Osteoblast (primary cell): ENCODE measurements around the gene LRRC4B. TPM values are rescaled to one million over a fixed set of nuclear protein-coding genes. Genes with fewer than 3 reads are reported as not detected.
"Not testable (repeated sequence)": the region's sequence is repeated elsewhere in the genome, so short reads cannot be mapped to it uniquely, and the experiment has no call there.

ENCODE experiments used
- DNase-seq: peaks from one replicate; pipeline ENCODE4 v3.0.0; 2011; ENCODE audit warnings: low spot score, mixed read lengths; ENCODE audit not compliant: insufficient read length; ENCODE audit errors: missing footprints
- H2AFZ ChIP-seq: 2 replicates; pipeline ENCODE4 v1.6.0; 2011; ENCODE audit warnings: mild to moderate bottlenecking, low read length
- H3K27ac ChIP-seq: 2 replicates; pipeline ENCODE4 v1.5.1; 2011; ENCODE audit warnings: mild to moderate bottlenecking, low read depth, low read length, moderate library complexity
- H3K27me3 ChIP-seq: 2 replicates; pipeline ENCODE4 v1.6.0; 2012; ENCODE audit warnings: mild to moderate bottlenecking, control low read depth, inconsistent platforms, low read length, moderate library complexity; ENCODE audit not compliant: insufficient read depth
- H3K36me3 ChIP-seq: 2 replicates; pipeline ENCODE4 v1.5.1; 2011; ENCODE audit warnings: mild to moderate bottlenecking, low read length, control low read depth, moderate library complexity; ENCODE audit not compliant: insufficient read depth
- H3K4me1 ChIP-seq: 2 replicates; pipeline ENCODE4 v1.5.1; 2011; ENCODE audit warnings: mild to moderate bottlenecking, low read length, control low read depth, moderate library complexity; ENCODE audit not compliant: insufficient read depth
- H3K4me2 ChIP-seq: 2 replicates; pipeline ENCODE4 v1.6.0; 2011; ENCODE audit warnings: mild to moderate bottlenecking, low read length; ENCODE audit not compliant: insufficient read depth
- H3K4me3 ChIP-seq: fragments of 200-600 bp; sonication (generic); 3 replicates; pipeline ENCODE4 v1.5.1; 2012; ENCODE audit warnings: mild to moderate bottlenecking, low read length, inconsistent platforms; ENCODE audit not compliant: insufficient read depth
- H3K79me2 ChIP-seq: 2 replicates; pipeline ENCODE4 v1.6.0; 2012; ENCODE audit warnings: mild to moderate bottlenecking, low read length, control low read depth, inconsistent platforms; ENCODE audit not compliant: insufficient read depth
- H3K9me3 ChIP-seq: 2 replicates; pipeline ENCODE4 v1.5.1; 2011; ENCODE audit warnings: low read depth, low read length, control low read depth
- H4K20me1 ChIP-seq: 2 replicates; pipeline ENCODE4 v1.6.0; 2012; ENCODE audit warnings: mild to moderate bottlenecking, low read length, control low read depth; ENCODE audit not compliant: insufficient read depth
- total RNA-seq: library from RNA; depleted of rRNA; stranded (reverse); fragments of >200 nt; gene quantifications from 2 replicates; pipeline ENCODE4 v1.2.3, GENCODE V29; 2012
- TF ChIP-seq, protein P1 (sequence below): IDR thresholded peaks from 2 replicates; pipeline ENCODE4 v1.5.1; 2011; ENCODE audit warnings: mild to moderate bottlenecking, low read depth, low read length, moderate library complexity; ENCODE audit errors: extremely low read depth

The LRRC4B gene
- total RNA-seq, 1 donor = not detected

DNA sequence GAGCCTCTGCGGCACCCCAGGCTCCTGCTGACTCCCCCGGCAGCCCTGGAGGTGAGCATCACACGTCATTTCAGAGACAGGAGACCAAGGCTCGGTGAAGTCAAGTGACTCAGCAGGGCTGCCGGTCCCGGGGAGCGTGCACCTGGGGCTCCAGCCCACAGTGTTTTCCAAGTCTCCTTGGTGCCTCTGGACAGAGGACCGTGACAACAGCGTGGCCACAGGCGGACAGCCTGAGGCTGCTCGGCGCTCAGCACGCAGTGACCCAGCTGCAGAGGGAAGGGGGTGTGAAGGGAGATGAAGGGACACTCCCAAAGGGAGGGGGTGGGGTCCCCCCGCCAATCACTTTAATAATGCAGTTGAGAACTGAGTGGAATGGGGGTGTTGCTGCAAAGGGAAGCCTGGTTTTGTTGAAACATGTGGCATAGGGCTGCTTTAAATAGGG, 37.0 kb downstream of the LRRC4B start:
- no peaks in the 10 kb centered on the region for H3K36me3 ChIP-seq
- H3K27ac ChIP-seq = no peak overlapping the region
- DNase-seq = no peak
- peaks cover 6% of the 10 kb centered on the region for H3K9me3 ChIP-seq
- H3K4me2 ChIP-seq = no peak overlapping the region
- no peaks in the 10 kb centered on the region for H4K20me1 ChIP-seq
- H3K4me1 ChIP-seq = no peaks in the 10 kb centered on the region
- no peaks in the 10 kb centered on the region for H3K27me3 ChIP-seq
- H3K4me3 ChIP-seq = no peak overlapping the region
- H3K79me2 ChIP-seq = no peaks in the 10 kb centered on the region
- TF ChIP-seq, protein P1, sequence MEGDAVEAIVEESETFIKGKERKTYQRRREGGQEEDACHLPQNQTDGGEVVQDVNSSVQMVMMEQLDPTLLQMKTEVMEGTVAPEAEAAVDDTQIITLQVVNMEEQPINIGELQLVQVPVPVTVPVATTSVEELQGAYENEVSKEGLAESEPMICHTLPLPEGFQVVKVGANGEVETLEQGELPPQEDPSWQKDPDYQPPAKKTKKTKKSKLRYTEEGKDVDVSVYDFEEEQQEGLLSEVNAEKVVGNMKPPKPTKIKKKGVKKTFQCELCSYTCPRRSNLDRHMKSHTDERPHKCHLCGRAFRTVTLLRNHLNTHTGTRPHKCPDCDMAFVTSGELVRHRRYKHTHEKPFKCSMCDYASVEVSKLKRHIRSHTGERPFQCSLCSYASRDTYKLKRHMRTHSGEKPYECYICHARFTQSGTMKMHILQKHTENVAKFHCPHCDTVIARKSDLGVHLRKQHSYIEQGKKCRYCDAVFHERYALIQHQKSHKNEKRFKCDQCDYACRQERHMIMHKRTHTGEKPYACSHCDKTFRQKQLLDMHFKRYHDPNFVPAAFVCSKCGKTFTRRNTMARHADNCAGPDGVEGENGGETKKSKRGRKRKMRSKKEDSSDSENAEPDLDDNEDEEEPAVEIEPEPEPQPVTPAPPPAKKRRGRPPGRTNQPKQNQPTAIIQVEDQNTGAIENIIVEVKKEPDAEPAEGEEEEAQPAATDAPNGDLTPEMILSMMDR = no peak
- no peak overlapping the region for H2AFZ ChIP-seq

DNA sequence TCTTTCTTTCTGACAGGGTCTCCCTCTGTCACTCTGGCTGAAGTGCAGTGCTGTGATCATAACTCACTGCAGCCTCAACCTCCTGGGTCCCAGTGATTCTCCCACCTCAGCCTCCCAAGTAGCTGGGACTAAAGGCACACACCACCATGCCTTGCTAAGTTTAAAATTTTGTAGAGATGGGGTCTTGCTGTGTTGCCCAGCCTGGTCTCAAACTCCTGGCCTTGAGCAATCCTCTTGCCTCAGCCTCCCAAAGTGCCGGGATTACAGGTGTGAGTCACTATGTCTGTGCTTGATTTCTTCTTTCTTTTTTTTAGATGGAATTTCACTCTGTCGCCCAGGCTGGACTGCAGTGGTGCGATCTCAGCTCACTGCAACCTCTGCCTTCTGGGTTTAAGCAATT, 40.2 kb downstream of the LRRC4B start:
- H3K36me3 ChIP-seq, H3K4me3 ChIP-seq, H3K4me1 ChIP-seq, H3K4me2 ChIP-seq, H3K27ac ChIP-seq, H3K79me2 ChIP-seq, H4K20me1 ChIP-seq, H2AFZ ChIP-seq, H3K9me3 ChIP-seq, H3K27me3 ChIP-seq, DNase-seq: not testable (repeated sequence)

DNA sequence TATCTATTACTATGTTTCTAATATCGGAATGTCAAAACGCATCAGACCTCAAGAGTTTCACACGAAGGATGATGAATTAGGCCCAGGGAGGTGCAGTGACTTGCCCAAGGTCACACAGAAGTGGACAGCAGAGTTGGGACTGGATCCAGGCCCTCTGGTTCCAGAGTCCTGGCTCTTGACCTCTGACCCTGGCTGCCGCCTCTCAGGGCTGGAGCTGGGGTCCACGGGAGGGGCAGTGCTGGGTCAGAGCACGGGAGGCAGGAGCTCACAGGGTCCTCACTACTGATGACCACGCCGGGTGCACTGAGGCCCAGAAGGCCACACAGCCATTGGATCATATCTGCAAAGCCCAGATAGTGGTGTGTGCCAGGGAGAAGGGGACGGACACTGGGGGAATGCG, 45.4 kb downstream of the LRRC4B start:
- Histone ChIP-seq H3K79me2 (no peaks in the 10 kb centered on the region), H3K4me2 (no peak overlapping the region), H2AFZ (no peak overlapping the region), H4K20me1 (no peaks in the 10 kb centered on the region), H3K4me3 (no peak overlapping the region), H3K27me3 (no peaks in the 10 kb centered on the region), H3K4me1 (no peaks in the 10 kb centered on the region), H3K9me3 (no peaks in the 10 kb centered on the region), H3K36me3 (no peaks in the 10 kb centered on the region), H3K27ac (no peak overlapping the region)
- TF ChIP-seq, protein P1 = no peak
- DNase-seq = no peak

DNA sequence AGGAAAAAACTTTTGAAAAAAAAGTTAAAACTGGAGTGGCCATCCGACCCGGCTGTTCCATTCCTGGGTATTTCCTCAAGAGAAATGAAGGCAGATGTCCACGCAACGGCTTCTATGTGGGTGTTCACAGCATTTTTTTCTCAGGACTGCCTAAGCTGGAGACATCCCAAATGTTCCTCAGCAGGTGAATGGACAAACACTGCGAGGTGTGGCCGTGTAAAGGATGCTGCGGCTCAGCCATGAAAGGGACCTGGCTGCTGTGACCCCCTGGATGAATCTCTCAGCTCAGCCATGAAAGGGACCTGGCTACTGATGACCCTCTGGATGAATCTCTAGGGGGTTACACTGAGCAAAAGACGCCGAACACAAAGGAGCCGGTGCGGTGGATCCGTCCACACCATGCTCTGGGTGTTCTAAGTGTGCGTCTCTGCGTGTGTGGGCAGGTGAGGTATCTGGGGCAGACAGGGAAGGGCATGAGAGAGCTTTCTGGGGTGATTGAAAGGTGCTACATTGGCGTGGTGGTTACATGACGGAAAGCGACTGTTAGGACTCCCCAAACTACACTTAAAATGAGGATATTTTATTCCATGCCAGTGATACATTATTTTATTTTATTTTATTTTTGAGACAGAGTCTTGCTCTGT, 47.3 kb downstream of the LRRC4B start:
- H4K20me1 ChIP-seq = no peaks in the 10 kb centered on the region
- H3K36me3 ChIP-seq = no peaks in the 10 kb centered on the region
- no peak overlapping the region for H3K4me3 ChIP-seq
- H3K27me3 ChIP-seq = no peaks in the 10 kb centered on the region
- H3K4me1 ChIP-seq = no peaks in the 10 kb centered on the region
- no peak overlapping the region for H2AFZ ChIP-seq
- peak; percentile 51 for DNase-seq
- H3K27ac ChIP-seq = no peak overlapping the region
- no peaks in the 10 kb centered on the region for H3K9me3 ChIP-seq
- H3K4me2 ChIP-seq = no peak overlapping the region
- TF ChIP-seq, protein P1 = no peak
- no peaks in the 10 kb centered on the region for H3K79me2 ChIP-seq
